Gastrocnemius medialis (tissue), 4 donors: ENCODE measurements around the gene ROBO1. TPM values are rescaled to one million over a fixed set of nuclear protein-coding genes. Genes with fewer than 3 reads are reported as not detected.

Experiments used
- ATAC-seq, 2 donors: fragments of 150-250 bp; one replicate each; pipeline ENCODE4 v1.9.1; 2016
- DNase-seq, 2 donors: peaks; one replicate each; pipeline ENCODE4 v3.0.0-alpha.2; 2019
- H3K27ac ChIP-seq, 4 donors: fragments of 200-600 bp; sonication (generic); 1 replicate in 1 of 4; 2 replicates in 3 of 4; pipeline ENCODE4 v1.5.1; 2016 to 2018; ENCODE audit warnings: mild to moderate bottlenecking in 2 of 4, moderate library complexity in 1 of 4
- H3K27me3 ChIP-seq, 3 donors: fragments of 200-600 bp; sonication (generic) in 2 of 3; 1 replicate in 1 of 3; 2 replicates in 2 of 3; pipeline versions ENCODE4 v1.5.1 to v1.6.0; 2016 to 2019; ENCODE audit warnings: mild to moderate bottlenecking in 1 of 3, moderate library complexity in 1 of 3
- H3K36me3 ChIP-seq, 2 donors: fragments of 200-600 bp; sonication (generic) in 1 of 2; one replicate each; pipeline ENCODE4 v1.5.1; 2017 to 2018
- H3K4me1 ChIP-seq, 2 donors: fragments of 200-600 bp; sonication (generic) in 1 of 2; one replicate each; pipeline ENCODE4 v1.5.1; 2016 to 2017; ENCODE audit warnings: mild to moderate bottlenecking in 2 of 2
- H3K4me3 ChIP-seq, 4 donors: fragments of 200-600 bp; sonication (generic) in 3 of 4; 1 replicate in 1 of 4; 2 replicates in 3 of 4; pipeline ENCODE4 v1.5.1; 2016 to 2019; ENCODE audit warnings: mild to moderate bottlenecking in 2 of 4
- H3K9me3 ChIP-seq, 3 donors: fragments of 200-600 bp; sonication (generic) in 2 of 3; 1 replicate in 1 of 3; 2 replicates in 2 of 3; pipeline ENCODE4 v1.5.1; 2016 to 2019
- POLR2A ChIP-seq, 2 donors: fragments of 450-650 bp; IDR thresholded peaks; one replicate each; pipeline ENCODE4 v1.6.1; 2017; ENCODE audit warnings: antibody characterized with exemption in 2 of 2, mild to moderate bottlenecking in 2 of 2, moderate library complexity in 2 of 2
- in situ Hi-C, 4 donors: fragments of 200-750 bp; cut with MboI; loops; one replicate each; pipeline versions ENCODE4 v1.15.0 to v1.8.0; 2017; ENCODE audit warnings: low sequenced_read_pairs in 4 of 4
- intact Hi-C: fragments of 100-400 bp; cut with DNase I; formaldehyde crosslinking; loops from one replicate; pipeline ENCODE4 v1.15.1; 2023; ENCODE audit warnings: low total_unique reads
- total RNA-seq, 4 donors: library from RNA; depleted of rRNA; stranded (reverse); fragments of >200 nt; gene quantifications; one replicate each; pipeline versions ENCODE4 v1.1.0 to v1.2.3, GENCODE V29; 2016
- TF ChIP-seq, protein P1 (sequence below), 5 experiments: fragments of 450-650 bp in 3 of 5; fragments of 200-600 bp in 2 of 5; sonication (generic) in 2 of 5; IDR thresholded peaks in 4 of 5; conservative IDR thresholded peaks in 1 of 5; 1 replicate in 4 of 5; 2 replicates in 1 of 5; pipeline ENCODE4 v1.5.1; 2016 to 2019; ENCODE audit warnings: antibody characterized with exemption in 5 of 5, mild to moderate bottlenecking in 3 of 5, moderate library complexity in 3 of 5

The ROBO1 gene
- total RNA-seq, 4 donors from 2014 or later: 4.2 to 16.0 (median 9.5) TPM

GRCh38 chr3:79018671-79019136, 749.1 kb downstream of the ROBO1 start:
- DNase-seq (peak; percentile 7 to 38), ATAC-seq (peak; percentile 52 to 56)
- Histone ChIP-seq H3K36me3 (no peaks in the 10 kb centered on the region), H3K4me3 (peak overlapping the region; percentile 55 to 94 (median 67)), H3K27ac (peak overlapping the region; percentile 73 to 84 (median 81)), H3K9me3 (no peaks in the 10 kb centered on the region), H3K27me3 (peaks cover 0 to 3% (median 0%) of the 10 kb centered on the region in 3 donors), H3K4me1 (peaks cover 0 to 16% of the 10 kb centered on the region in 2 donors)
- no peak for TF ChIP-seq POLR2A (IDR thresholded peaks at IDR 0.05)
- TF ChIP-seq, protein P1, sequence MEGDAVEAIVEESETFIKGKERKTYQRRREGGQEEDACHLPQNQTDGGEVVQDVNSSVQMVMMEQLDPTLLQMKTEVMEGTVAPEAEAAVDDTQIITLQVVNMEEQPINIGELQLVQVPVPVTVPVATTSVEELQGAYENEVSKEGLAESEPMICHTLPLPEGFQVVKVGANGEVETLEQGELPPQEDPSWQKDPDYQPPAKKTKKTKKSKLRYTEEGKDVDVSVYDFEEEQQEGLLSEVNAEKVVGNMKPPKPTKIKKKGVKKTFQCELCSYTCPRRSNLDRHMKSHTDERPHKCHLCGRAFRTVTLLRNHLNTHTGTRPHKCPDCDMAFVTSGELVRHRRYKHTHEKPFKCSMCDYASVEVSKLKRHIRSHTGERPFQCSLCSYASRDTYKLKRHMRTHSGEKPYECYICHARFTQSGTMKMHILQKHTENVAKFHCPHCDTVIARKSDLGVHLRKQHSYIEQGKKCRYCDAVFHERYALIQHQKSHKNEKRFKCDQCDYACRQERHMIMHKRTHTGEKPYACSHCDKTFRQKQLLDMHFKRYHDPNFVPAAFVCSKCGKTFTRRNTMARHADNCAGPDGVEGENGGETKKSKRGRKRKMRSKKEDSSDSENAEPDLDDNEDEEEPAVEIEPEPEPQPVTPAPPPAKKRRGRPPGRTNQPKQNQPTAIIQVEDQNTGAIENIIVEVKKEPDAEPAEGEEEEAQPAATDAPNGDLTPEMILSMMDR (IDR thresholded peaks at IDR 0.05 in 4 of 5, conservative IDR thresholded peaks at IDR 0.05 in 1 of 5): peak in 1 of 5 experiments; percentile 9
- intact Hi-C loops (loop anchor here (5.0 kb wide), 1 partner anchor 46 kb away; no protein-coding TSS in a partner anchor), in situ Hi-C loops (no loop called here)

- in situ Hi-C loops: no loop called here
- Histone ChIP-seq H3K27me3 (peaks cover 0 to 3% (median 0%) of the 10 kb centered on the region in 3 donors), H3K4me1 (peaks cover 0 to 16% of the 10 kb centered on the region in 2 donors), H3K4me3 (peak overlapping the region; percentile 55 to 94 (median 67)), H3K36me3 (no peaks in the 10 kb centered on the region), H3K27ac (peak overlapping the region; percentile 73 to 84 (median 81)), H3K9me3 (no peaks in the 10 kb centered on the region)
- ATAC-seq (no peak), DNase-seq (no peak)
- intact Hi-C loops: loop anchor here (5.0 kb wide), 1 partner anchor 46 kb away; no protein-coding TSS in a partner anchor
- TF ChIP-seq, protein P1 (IDR thresholded peaks at IDR 0.05 in 4 of 5, conservative IDR thresholded peaks at IDR 0.05 in 1 of 5): no peak
- no peak for TF ChIP-seq POLR2A (IDR thresholded peaks at IDR 0.05)
Observed at GRCh38 chr3:79018265-79018664, 749.5 kb downstream of the ROBO1 start.

DNA sequence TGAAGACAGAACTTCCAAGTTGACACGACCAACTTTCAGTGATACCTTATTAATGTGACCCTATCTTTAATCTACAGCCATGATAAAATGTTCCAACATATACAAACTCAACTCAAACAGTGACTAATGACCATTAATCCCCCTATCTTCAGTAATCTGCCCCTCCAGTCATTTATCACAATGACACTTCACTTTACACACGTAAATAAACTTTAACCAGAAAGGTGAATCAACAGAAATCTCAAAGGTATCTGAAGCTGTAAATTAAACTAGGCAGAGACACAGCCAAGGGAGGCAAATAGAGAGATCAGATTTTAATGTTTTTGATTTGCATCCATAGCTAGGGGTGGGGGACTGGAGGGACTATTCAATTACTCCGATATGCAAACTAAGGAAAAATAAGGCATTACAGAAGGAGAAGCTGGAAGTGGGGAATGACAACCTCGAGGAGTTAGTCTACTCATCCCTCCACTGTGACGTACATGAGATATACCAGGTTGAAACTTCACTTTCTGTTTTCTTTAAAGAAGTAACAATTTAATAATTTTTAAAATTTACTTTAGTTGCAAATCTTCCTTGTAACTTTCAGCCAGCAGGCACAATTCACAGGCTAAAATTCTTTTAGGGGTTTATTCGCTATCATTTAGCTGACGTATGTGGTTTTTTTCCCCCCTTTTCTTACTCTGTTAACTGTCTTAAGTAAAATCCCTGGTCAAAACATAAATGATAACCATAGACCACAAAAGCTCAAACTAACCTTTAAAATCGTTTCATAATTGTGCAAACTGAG, 751.0 kb downstream of the ROBO1 start:
- DNase-seq (no peak), ATAC-seq (no peak)
- Histone ChIP-seq H3K4me1 (peaks cover 0 to 16% of the 10 kb centered on the region in 2 donors), H3K9me3 (no peaks in the 10 kb centered on the region), H3K27ac (peak overlapping the region; percentile 73 to 84 (median 81)), H3K36me3 (no peaks in the 10 kb centered on the region), H3K4me3 (peak overlapping the region; percentile 55 to 94 (median 67)), H3K27me3 (peaks cover 0 to 3% (median 0%) of the 10 kb centered on the region in 3 donors)
- no peak for TF ChIP-seq POLR2A (IDR thresholded peaks at IDR 0.05)
- TF ChIP-seq, protein P1 (IDR thresholded peaks at IDR 0.05 in 4 of 5, conservative IDR thresholded peaks at IDR 0.05 in 1 of 5): no peak
- in situ Hi-C loops (no loop called here), intact Hi-C loops (loop anchor here (5.0 kb wide), 1 partner anchor 44 kb away; no protein-coding TSS in a partner anchor)

- intact Hi-C loops (loop anchor here (5.0 kb wide), 1 partner anchor 44 kb away; no protein-coding TSS in a partner anchor), in situ Hi-C loops (no loop called here)
- no peak for DNase-seq
- ATAC-seq: no peak
- TF ChIP-seq, protein P1 (IDR thresholded peaks at IDR 0.05 in 4 of 5, conservative IDR thresholded peaks at IDR 0.05 in 1 of 5): no peak
- no peak for TF ChIP-seq POLR2A (IDR thresholded peaks at IDR 0.05)
- peaks cover 0 to 3% (median 0%) of the 10 kb centered on the region in 3 donors for H3K27me3 ChIP-seq
- no peaks in the 10 kb centered on the region for H3K9me3 ChIP-seq
- H3K27ac ChIP-seq: peak overlapping the region in 2 of 4 donors; percentile 83 to 84
- H3K4me3 ChIP-seq: peak overlapping the region in 2 of 4 donors; percentile 55 to 94
- H3K4me1 ChIP-seq: peaks cover 0 to 19% of the 10 kb centered on the region in 2 donors
- no peaks in the 10 kb centered on the region for H3K36me3 ChIP-seq
Observed at GRCh38 chr3:79015854-79016253, 751.9 kb downstream of the ROBO1 start.
